HG03135 (cell line): ENCODE results near the gene ANXA2.

Experiments
- ATAC-seq: cut with Tn5 transposase; IDR thresholded peaks from one replicate; pipeline ENCODE4 v1.9.1; 2021; ENCODE audit warnings: mild to moderate bottlenecking, moderate library complexity; ENCODE audit not compliant: unreplicated experiment

Gene ANXA2

GRCh38 chr15:60315878-60316277 lies 81.9 kb downstream of the ANXA2 start:
- no peak for ATAC-seq

DNA sequence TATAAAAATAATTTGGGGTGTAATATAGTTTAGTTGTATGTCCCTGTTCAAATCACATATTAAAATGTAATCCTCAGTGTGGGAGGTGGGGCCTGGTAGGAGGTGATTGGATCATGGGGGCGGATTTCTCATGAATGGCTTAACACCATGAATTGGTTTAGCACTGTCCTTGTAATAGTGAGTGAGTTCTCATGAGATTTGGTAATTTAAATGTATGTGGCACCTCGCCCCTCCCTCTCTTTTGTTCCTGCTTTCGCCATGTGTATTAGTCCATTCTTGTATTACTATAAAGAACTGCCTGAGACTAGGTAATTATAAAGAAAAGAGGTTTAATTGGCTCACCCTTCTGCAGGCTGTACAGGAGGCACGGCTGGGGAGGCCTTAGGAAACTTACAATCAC lies 83.9 kb downstream of the ANXA2 start:
- ATAC-seq, result no peak

DNA sequence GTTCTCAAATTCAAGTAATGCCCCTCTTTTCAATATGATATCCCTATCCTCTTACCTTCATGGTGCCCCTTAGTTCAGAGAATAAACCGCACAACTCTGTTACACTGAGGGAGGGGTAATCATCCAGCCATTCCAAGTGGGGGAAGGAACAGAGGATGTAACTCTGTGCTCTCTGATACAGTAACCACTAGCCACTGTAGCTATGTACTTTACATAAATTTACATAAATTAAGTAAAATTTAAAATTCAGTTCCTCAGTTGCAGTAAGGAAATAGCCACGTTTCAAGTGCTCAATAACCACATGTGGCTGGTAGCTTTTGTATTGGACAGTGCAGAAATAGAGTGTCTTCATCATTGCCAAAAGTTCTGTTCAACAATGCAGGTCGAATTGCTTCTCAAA lies 90.8 kb downstream of the ANXA2 start:
- no peak for ATAC-seq

DNA sequence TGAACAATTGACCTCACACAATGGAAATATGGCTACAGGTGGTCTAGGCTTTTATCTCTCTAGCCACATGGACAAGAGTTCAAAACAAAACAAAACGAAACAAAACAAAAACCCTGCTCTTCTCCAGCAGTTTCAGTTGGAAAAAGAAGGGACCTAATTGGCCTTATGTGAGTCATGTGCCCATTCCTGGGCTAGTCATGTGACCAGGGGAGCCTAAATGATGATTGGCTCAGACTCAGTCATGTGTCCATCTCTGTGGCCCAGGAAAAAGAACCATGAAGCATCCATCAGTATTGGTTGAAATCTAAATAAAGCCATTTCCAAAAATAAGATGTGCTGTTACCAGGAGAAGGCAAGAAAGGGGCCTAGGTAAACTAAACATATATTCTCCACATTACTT lies 96.8 kb downstream of the ANXA2 start:
- ATAC-seq, result no peak

GRCh38 chr15:60299452-60300047 lies 98.2 kb downstream of the ANXA2 start:
- ATAC-seq, result no peak
